GM12878 (cell line): ENCODE data around the gene RPS28. TPM values are rescaled to one million over a fixed set of nuclear protein-coding genes. Genes with fewer than 3 reads are reported as not detected.

Experiments used
- ATAC-seq: fragments of 200-7000 bp; cut with Tn5 transposase; 3 replicates; pipeline ENCODE4 v1.9.1; 2020; ENCODE audit warnings: mild to moderate bottlenecking, moderate library complexity
- BruUV-seq: library from RNA; stranded (reverse); fragments of 400-500 nt; replicated peaks from 2 replicates; lab custom pipeline; 2021; lab: Mats Ljungman, UMichigan
- CTCF ChIA-PET: fragments of 300-600 bp; sonication (Branson Sonifier 250); formaldehyde crosslinking; extraction: SDS; loops from one replicate; lab custom pipeline; 2021; ENCODE audit warnings: inconsistent platforms; lab: Yijun Ruan, JAX
- POLR2A ChIA-PET: fragments of 350-600 bp; formaldehyde crosslinking; extraction: SDS; loops from one replicate; lab custom pipeline; 2021; ENCODE audit warnings: inconsistent platforms; lab: Charles Lee
- RAD21 ChIA-PET: fragments of 300-600 bp; sonication (Branson Sonifier 250); formaldehyde crosslinking; loops from one replicate; lab custom pipeline; 2023; ENCODE audit warnings: antibody characterized with exemption; ENCODE audit not compliant: unreplicated experiment; lab: Charles Lee
- SMC1A ChIA-PET: fragments of 300-600 bp; sonication (Branson Sonifier 250); formaldehyde crosslinking; loops from one replicate; lab custom pipeline; 2023; ENCODE audit not compliant: unreplicated experiment, uncharacterized antibody; lab: Charles Lee
- DNase-seq: peaks from one replicate; pipeline ENCODE4 v3.0.0-alpha.2; 2011; ENCODE audit warnings: low read depth, low spot score
- FAIRE-seq: peaks from 3 replicates; lab custom pipeline; 2011; peaks lifted over from hg19 to GRCh38; lab: Jason Lieb, UNC
- H2AFZ ChIP-seq: 2 replicates; pipeline ENCODE4 v1.6.0; 2011; ENCODE audit warnings: low read depth, low read length, control low read depth; ENCODE audit not compliant: control insufficient read depth
- H3K27ac ChIP-seq: 2 replicates; pipeline ENCODE4 v1.5.1; 2011; ENCODE audit warnings: control low read depth; ENCODE audit not compliant: control insufficient read depth, insufficient read depth
- H3K27me3 ChIP-seq, 2 experiments: replicated peaks in 1 of 2; 2 replicates each; pipeline versions ENCODE4 v1.6.0 to v1.6.1; 2011; ENCODE audit warnings: low read length in 1 of 2; ENCODE audit not compliant: control insufficient read depth in 2 of 2, insufficient read depth in 2 of 2
- H3K36me3 ChIP-seq, 2 experiments: 2 replicates each; pipeline ENCODE4 v1.5.1; 2011; ENCODE audit warnings: low read length in 1 of 2; ENCODE audit not compliant: control insufficient read depth in 2 of 2, insufficient read depth in 2 of 2
- H3K4me1 ChIP-seq: 2 replicates; pipeline ENCODE4 v1.6.1; 2011; ENCODE audit warnings: mild to moderate bottlenecking, low read length, moderate library complexity, mixed read lengths; ENCODE audit not compliant: control insufficient read depth, insufficient read depth
- H3K4me2 ChIP-seq: 2 replicates; pipeline ENCODE4 v1.6.0; 2011; ENCODE audit warnings: control low read depth; ENCODE audit not compliant: control insufficient read depth, insufficient read depth
- H3K4me3 ChIP-seq: fragments of 200-600 bp; sonication (generic); 2 replicates; pipeline ENCODE4 v1.5.1; 2016
- H3K79me2 ChIP-seq: 2 replicates; pipeline ENCODE4 v1.6.0; 2011; ENCODE audit warnings: low read length; ENCODE audit not compliant: control insufficient read depth, insufficient read depth
- H3K9ac ChIP-seq: 2 replicates; pipeline ENCODE4 v1.8.0; 2011; ENCODE audit warnings: low read length, control low read depth, mixed read lengths; ENCODE audit not compliant: control insufficient read depth, insufficient read depth
- H3K9me3 ChIP-seq: replicated peaks from 3 replicates; pipeline ENCODE4 v1.5.1; 2011; ENCODE audit warnings: mild to moderate bottlenecking, low read length; ENCODE audit not compliant: control insufficient read depth, insufficient read depth
- H4K20me1 ChIP-seq: 2 replicates; pipeline ENCODE4 v1.6.0; 2011; ENCODE audit not compliant: control insufficient read depth, insufficient read depth
- ATF2 ChIP-seq: IDR thresholded peaks from 2 replicates; pipeline ENCODE4 v1.6.1; 2012; ENCODE audit warnings: low read length, inconsistent platforms
- BHLHE40 ChIP-seq, 2 experiments: fragments of 450-650 bp in 1 of 2; IDR thresholded peaks; 2 replicates each; pipeline ENCODE4 v1.6.1; 2011 to 2017; ENCODE audit warnings: low read depth in 2 of 2, borderline replicate concordance in 1 of 2, improper control_type of control experiment in 1 of 2, low read length in 1 of 2, mild to moderate bottlenecking in 1 of 2
- ETV6 ChIP-seq, 2 experiments: fragments of 450-650 bp in 1 of 2; IDR thresholded peaks in 1 of 2; conservative IDR thresholded peaks in 1 of 2; 2 replicates each; pipeline ENCODE4 v1.6.1; 2014; ENCODE audit warnings: antibody characterized with exemption in 1 of 2, borderline replicate concordance in 1 of 2, low read depth in 1 of 2, mild to moderate bottlenecking in 1 of 2, moderate library complexity in 1 of 2
- KDM1A ChIP-seq: fragments of 200-600 bp; sonication (generic); IDR thresholded peaks from 2 replicates; pipeline ENCODE4 v1.6.1; 2016; ENCODE audit warnings: borderline replicate concordance
- SREBF2 ChIP-seq: IDR thresholded peaks from 2 replicates; pipeline ENCODE4 v1.6.1; 2012; ENCODE audit warnings: mild to moderate bottlenecking, low read length
- ZBTB40 ChIP-seq: fragments of 450-650 bp; IDR thresholded peaks from 2 replicates; pipeline ENCODE4 v1.6.1; 2016; ENCODE audit warnings: mild to moderate bottlenecking, moderate library complexity, borderline replicate concordance
- ZZZ3 ChIP-seq: IDR thresholded peaks from 2 replicates; pipeline ENCODE4 v1.6.1; 2011; ENCODE audit warnings: low read depth; ENCODE audit not compliant: control insufficient read depth, insufficient read length
- WGBS: methylation state at CpG from one replicate; pipeline ENCODE4 v1.1.6; 2016; ENCODE audit warnings: low lambda C conversion rate; ENCODE audit not compliant: insufficient replicate concordance, insufficient coverage; ENCODE audit errors: missing lambda C conversion rate; 5-methylcytosine and 5-hydroxymethylcytosine counted together
- in situ Hi-C: fragments of 300-500 bp; cut with MboI; formaldehyde crosslinking; loops from 9 replicates; pipeline ENCODE4 v1.14.3; 2018; ENCODE audit warnings: mixed read lengths
- intact Hi-C: fragments of 100-400 bp; cut with micrococcal nuclease; formaldehyde crosslinking; loops from one replicate; pipeline ENCODE4 v1.14.2; 2022; ENCODE audit not compliant: unreplicated experiment
- polyA plus RNA-seq, 11 experiments: library from polyadenylated mRNA; depleted of rRNA in 4 of 11; unstranded in 6 of 11; stranded (reverse) in 5 of 11; fragments of >200 nt; fragmentation: Nextera tagmentation in 4 of 11; fragmentation: Illumina TruSeq in 1 of 11; extraction: Ambion mirVana in 4 of 11; extraction: Trizol in 1 of 11; gene quantifications; 1 replicate in 1 of 11; 2 replicates in 10 of 11; pipeline versions ENCODE4 v1.2.1 to v1.2.3, GENCODE V29; 2011 to 2016; ENCODE audit warnings: inconsistent platforms in 2 of 11, missing spikeins in 2 of 11, low read depth in 1 of 11
- total RNA-seq, 4 experiments: library from RNA; depleted of rRNA in 3 of 4; stranded (reverse); fragments of >200 nt in 3 of 4; fragmentation: Illumina TruSeq in 1 of 4; extraction: Trizol in 1 of 4; gene quantifications; 2 replicates each; pipeline versions ENCODE4 v1.2.1 to v1.2.3, GENCODE V29; 2013 to 2021

The RPS28 gene
- total and polyA plus RNA-seq, 10 of the 15 experiments (the other 5 are each of a cell fraction or from before 2014, with no cell fraction given) = 422 to 3,905 (median 1,580) TPM

GRCh38 chr19:8332976-8333766 is 11.9 kb downstream of the RPS28 start:
- ChIA-PET SMC1A (no interaction called here), POLR2A (interaction anchor here (0.6 kb wide), 1 partner anchor 22 kb away, joined by 3 read pairs; no protein-coding TSS in a partner anchor), CTCF (no interaction called here), RAD21 (no interaction called here)
- H3K4me1 ChIP-seq = peaks cover 2% of the 10 kb centered on the region; the same call in 1 of the 2 replicates
- no peak overlapping the region for H2AFZ ChIP-seq
- ATAC-seq (no peak), FAIRE-seq (no peak), DNase-seq (no peak)
- H3K79me2 ChIP-seq = no peaks in the 10 kb centered on the region
- in situ Hi-C loops = no loop called here
- no TSS peak for BruUV-seq
- WGBS = 61% methylated on average over 42 of the region's 52 CpGs
- TF ChIP-seq BHLHE40 (IDR thresholded peaks at IDR 0.05; ENCODE audit: borderline replicate concordance in 1 of 2, low read depth in 2 of 2, low read length in 1 of 2) = no peak
- no peak for TF ChIP-seq ATF2
- no peak for TF ChIP-seq ZZZ3
- no peak for TF ChIP-seq ETV6 (conservative IDR thresholded peaks at IDR 0.05 in 1 of 2, IDR thresholded peaks at IDR 0.05 in 1 of 2; ENCODE audit: borderline replicate concordance in 1 of 2, low read depth in 1 of 2)
- no peak for TF ChIP-seq ZBTB40
- TF ChIP-seq KDM1A = no peak
- TF ChIP-seq SREBF2 = no peak
- H3K4me2 ChIP-seq = no peak overlapping the region
- no peaks in the 10 kb centered on the region for H3K36me3 ChIP-seq
- no peak overlapping the region for H3K4me3 ChIP-seq
- no peaks in the 10 kb centered on the region for H4K20me1 ChIP-seq
- no peak overlapping the region for H3K27ac ChIP-seq
- intact Hi-C loops = no loop called here
- no peak overlapping the region for H3K9ac ChIP-seq
- peaks cover 2 to 5% of the 10 kb centered on the region in 2 experiments; a peak in 3 of 4 replicates for H3K27me3 ChIP-seq
- no peaks in the 10 kb centered on the region for H3K9me3 ChIP-seq
